ENCODE results near the gene GRAMD2B. TPM values are rescaled to one million over a fixed set of nuclear protein-coding genes. Genes with fewer than 3 reads are reported as not detected.
A peak's percentile ranks its signal among the peaks of the same experiment; 100 is the strongest.

GRAMD2B gene
- polyA plus RNA-seq, 1 experiment = 11.9 TPM

DNA sequence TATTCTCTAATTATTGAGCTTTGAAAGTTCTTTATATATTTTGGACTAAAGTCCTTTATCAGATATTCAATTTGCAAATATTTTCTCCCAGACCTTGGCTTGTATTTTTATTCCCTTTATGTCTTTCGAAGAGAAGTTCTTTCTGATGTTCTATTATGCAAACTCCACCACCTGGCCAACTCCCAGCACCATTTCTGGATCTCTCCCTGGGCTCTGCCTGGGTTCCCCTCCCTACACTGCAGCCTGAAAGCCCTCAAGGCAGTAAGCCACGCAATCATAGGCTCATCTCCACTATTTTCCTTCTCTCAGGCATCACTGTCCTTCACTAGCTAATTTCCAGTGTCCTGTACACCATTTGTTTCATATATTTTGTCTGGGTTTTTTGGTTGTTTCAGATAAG, 76.1 kb downstream of the GRAMD2B start:
- Histone ChIP-seq H3K9me3 (ENCODE audit: control insufficient read depth, insufficient read depth, low read length) (no peaks in the 10 kb centered on the region), H3K4me3 (ENCODE audit: low read depth, low read length) (no peak overlapping the region), H3K27ac (ENCODE audit: low read depth, low read length) (no peak overlapping the region), H3K27me3 (ENCODE audit: control insufficient read depth, insufficient read depth, low read length) (no peaks in the 10 kb centered on the region)
- ChIA-PET CTCF (interaction anchor here (0.6 to 3.6 kb wide), 10 partner anchors 11 to 150 kb away, joined by 3 to 28 read pairs (median 6); no protein-coding TSS in a partner anchor), POLR2A (no interaction called here)
- DNase-seq (ENCODE audit: low read depth, low spot score) = no peak
- TF ChIP-seq, protein P1, sequence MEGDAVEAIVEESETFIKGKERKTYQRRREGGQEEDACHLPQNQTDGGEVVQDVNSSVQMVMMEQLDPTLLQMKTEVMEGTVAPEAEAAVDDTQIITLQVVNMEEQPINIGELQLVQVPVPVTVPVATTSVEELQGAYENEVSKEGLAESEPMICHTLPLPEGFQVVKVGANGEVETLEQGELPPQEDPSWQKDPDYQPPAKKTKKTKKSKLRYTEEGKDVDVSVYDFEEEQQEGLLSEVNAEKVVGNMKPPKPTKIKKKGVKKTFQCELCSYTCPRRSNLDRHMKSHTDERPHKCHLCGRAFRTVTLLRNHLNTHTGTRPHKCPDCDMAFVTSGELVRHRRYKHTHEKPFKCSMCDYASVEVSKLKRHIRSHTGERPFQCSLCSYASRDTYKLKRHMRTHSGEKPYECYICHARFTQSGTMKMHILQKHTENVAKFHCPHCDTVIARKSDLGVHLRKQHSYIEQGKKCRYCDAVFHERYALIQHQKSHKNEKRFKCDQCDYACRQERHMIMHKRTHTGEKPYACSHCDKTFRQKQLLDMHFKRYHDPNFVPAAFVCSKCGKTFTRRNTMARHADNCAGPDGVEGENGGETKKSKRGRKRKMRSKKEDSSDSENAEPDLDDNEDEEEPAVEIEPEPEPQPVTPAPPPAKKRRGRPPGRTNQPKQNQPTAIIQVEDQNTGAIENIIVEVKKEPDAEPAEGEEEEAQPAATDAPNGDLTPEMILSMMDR (IDR thresholded peaks at IDR 0.05; ENCODE audit: low read depth, low read length) = no peak

DNA sequence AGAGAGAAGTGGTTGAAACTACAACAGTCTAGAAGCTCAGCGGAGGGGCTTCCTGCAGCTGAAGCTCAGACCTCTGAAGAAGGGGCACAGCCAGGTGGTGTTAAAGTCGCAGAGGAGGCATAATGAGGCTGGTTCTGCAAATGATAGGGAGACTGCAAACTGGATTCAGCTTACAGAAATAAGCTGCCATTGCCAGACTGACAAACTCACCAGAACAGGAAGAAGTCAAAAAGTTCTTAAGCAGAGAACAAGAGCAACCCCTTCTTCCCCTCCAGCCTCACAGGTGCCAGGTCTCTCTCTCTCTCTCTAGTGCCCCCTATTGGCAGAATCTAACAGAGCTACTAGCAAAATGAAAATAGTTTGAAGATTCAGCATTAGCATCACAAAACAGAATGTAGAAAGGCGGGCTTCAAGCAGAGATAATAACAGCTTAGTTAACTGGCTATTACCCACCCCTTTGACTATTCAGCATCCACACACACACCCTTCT, 76.7 kb downstream of the GRAMD2B start:
- TF ChIP-seq, protein P1 (IDR thresholded peaks at IDR 0.05; ENCODE audit: low read depth, low read length) = peak; percentile 50
- CTCF ChIA-PET = interaction anchor here (0.6 to 3.6 kb wide), 15 partner anchors 11 to 1046 kb away, joined by 3 to 28 read pairs (median 6); partner anchors contain the start of gene GRAMD2B
- no peaks in the 10 kb centered on the region for H3K27me3 ChIP-seq (ENCODE audit: control insufficient read depth, insufficient read depth, low read length)
- H3K9me3 ChIP-seq (ENCODE audit: control insufficient read depth, insufficient read depth, low read length) = no peaks in the 10 kb centered on the region
- no peak overlapping the region for H3K27ac ChIP-seq (ENCODE audit: low read depth, low read length)
- POLR2A ChIA-PET = no interaction called here
- no peak overlapping the region for H3K4me3 ChIP-seq (ENCODE audit: low read depth, low read length)
- no peak for DNase-seq (ENCODE audit: low read depth, low spot score)

DNA sequence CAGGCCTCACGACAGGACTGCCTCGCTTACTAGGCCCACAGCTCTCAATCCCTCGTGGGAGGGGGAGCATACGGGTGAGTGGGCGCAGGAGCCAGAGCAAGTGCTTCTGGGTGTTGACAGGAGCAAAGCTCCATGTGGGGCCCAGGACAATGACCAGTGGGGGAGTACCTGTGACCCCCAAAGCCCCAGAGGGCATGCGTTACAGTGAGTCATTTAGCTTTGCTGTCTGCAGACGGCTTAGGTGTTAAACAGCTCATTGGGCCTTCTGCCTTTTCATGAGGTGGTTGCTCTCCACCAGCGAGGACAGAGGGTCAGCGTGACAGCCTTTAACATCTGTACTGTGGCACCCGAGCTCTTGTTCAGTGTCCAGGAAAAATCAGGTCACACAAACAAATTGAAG, 78.2 kb downstream of the GRAMD2B start:
- no peak overlapping the region for H3K4me3 ChIP-seq (ENCODE audit: low read depth, low read length)
- no peak overlapping the region for H3K27ac ChIP-seq (ENCODE audit: low read depth, low read length)
- ChIA-PET CTCF (interaction anchor here (2.0 to 3.6 kb wide), 4 partner anchors 13 to 152 kb away, joined by 6 to 28 read pairs (median 8); no protein-coding TSS in a partner anchor), POLR2A (no interaction called here)
- TF ChIP-seq, protein P1 (IDR thresholded peaks at IDR 0.05; ENCODE audit: low read depth, low read length) = no peak
- DNase-seq (ENCODE audit: low read depth, low spot score) = no peak
- H3K27me3 ChIP-seq (ENCODE audit: control insufficient read depth, insufficient read depth, low read length) = no peaks in the 10 kb centered on the region
- H3K9me3 ChIP-seq (ENCODE audit: control insufficient read depth, insufficient read depth, low read length) = no peaks in the 10 kb centered on the region

DNA sequence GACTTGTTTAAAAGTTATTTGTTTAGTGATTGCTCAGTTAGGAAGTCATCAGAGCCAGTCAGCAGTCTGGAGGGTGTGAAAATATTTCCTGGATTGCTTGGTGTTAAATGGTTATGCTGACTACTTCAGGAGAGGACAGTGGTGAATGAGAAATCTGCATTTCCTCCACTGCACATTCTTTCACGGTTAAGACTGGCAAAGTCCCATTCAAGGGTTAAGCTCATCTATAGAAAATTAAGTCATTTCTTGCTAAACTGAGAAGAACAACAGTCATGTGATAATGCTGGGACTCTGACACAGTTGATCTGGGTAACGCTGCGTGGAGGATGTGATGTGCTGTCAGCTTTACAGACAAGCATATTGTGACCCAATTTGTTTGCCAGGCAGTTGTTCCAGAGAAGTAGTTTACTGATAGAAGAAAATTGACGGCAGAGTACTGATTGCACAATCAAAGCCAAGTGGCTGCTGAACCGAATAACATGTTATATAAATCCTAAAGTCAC, 80.4 kb downstream of the GRAMD2B start:
- TF ChIP-seq, protein P1 (IDR thresholded peaks at IDR 0.05; ENCODE audit: low read depth, low read length) = no peak
- ChIA-PET CTCF (interaction anchor here (0.6 to 1.0 kb wide), 2 partner anchors 11 to 33 kb away, joined by 3 to 7 read pairs; no protein-coding TSS in a partner anchor), POLR2A (no interaction called here)
- H3K9me3 ChIP-seq (ENCODE audit: control insufficient read depth, insufficient read depth, low read length) = no peaks in the 10 kb centered on the region
- H3K4me3 ChIP-seq (ENCODE audit: low read depth, low read length) = no peak overlapping the region
- no peaks in the 10 kb centered on the region for H3K27me3 ChIP-seq (ENCODE audit: control insufficient read depth, insufficient read depth, low read length)
- no peak for DNase-seq (ENCODE audit: low read depth, low spot score)
- no peak overlapping the region for H3K27ac ChIP-seq (ENCODE audit: low read depth, low read length)

DNA sequence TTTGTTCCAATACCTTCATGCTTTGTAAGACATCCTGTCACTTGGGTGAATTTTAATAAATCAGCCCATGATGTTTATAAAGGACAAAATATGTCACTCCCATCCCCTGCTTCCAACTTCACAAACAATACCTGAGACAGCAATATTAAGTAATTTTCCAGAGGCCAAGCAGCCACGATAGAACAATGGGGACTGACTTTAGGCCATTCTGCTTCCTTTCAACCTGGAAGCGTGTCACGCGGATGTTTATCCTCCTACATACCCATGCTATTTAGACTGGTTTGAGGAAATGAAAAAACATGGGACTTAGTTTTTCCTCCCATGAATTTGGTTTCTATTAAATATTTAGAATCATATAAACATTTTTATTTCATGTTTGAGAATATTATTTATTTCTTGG, 82.9 kb downstream of the GRAMD2B start:
- no peaks in the 10 kb centered on the region for H3K9me3 ChIP-seq (ENCODE audit: control insufficient read depth, insufficient read depth, low read length)
- ChIA-PET POLR2A (no interaction called here), CTCF (no interaction called here)
- no peak overlapping the region for H3K27ac ChIP-seq (ENCODE audit: low read depth, low read length)
- no peak for DNase-seq (ENCODE audit: low read depth, low spot score)
- TF ChIP-seq, protein P1 (IDR thresholded peaks at IDR 0.05; ENCODE audit: low read depth, low read length) = no peak
- no peaks in the 10 kb centered on the region for H3K27me3 ChIP-seq (ENCODE audit: control insufficient read depth, insufficient read depth, low read length)
- no peak overlapping the region for H3K4me3 ChIP-seq (ENCODE audit: low read depth, low read length)
